ENCODE data around the gene RNMT. TPM values are rescaled to one million over a fixed set of nuclear protein-coding genes. Genes with fewer than 3 reads are reported as not detected.
"Not testable (repeated sequence)": the region's sequence is repeated elsewhere in the genome, so short reads cannot be mapped to it uniquely, and the experiment has no call there.

The RNMT gene
- total RNA-seq (ENCODE audit: low replicate concordance) = 40.8 and 41.4 TPM in 2 replicates
- long read RNA-seq, full-length matches to known transcripts = 13 of 46 reads
- long read RNA-seq, partial matches to known transcripts = 28 of 46 reads
- long read RNA-seq, other reads (novel, unspliced or antisense) = 5 of 46 reads

DNA sequence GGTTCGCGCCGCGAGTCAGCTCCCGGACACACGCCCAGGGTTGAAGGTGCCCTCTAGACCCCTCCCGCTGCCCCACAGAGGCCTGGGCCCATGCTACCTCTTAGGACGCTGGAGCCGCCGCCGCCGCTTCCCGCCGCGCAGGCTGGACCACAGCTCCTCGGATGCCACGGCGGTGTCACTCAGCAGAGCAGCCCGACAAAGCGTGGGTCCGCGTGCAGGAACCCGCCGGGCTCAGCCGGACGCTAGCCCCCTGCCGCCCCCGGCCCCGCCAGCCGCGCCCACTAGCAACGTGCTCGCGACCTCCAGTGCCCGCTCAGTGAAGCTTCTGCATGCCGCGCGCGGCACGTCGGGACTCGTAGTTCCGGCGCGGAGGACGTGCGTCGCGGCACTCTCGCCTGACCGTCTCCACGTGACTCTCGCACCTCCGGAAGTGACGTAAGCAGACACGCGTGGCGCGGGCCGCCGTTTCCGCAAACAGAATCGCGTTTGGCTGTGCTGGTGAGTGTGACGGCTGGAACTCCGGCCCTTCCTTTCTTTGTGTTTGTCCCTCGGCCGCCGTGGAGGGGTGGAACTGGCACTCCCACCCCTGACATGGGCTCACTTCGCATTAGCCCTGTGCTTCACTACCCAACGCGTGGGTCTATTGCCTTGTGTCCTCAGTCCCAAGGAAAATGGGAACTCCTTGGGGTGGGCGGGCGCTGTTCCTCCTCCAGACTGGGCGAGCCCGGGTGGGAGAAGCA, at the start of gene RNMT, which contains the start of gene FAM210A:
TSS of gene RNMT (plus strand) at position 442 of the 740 bp plus-strand sequence. CDS start 4,845 bp downstream, outside the sequence.
TSS of gene FAM210A (minus strand) at position 327 of the 740 bp plus-strand sequence. CDS start 44,481 bp downstream, outside the sequence.
- H3K27ac Mint-ChIP-seq = peak within 1 kb of the TSS; percentile 92
- H3K9me3 Mint-ChIP-seq = no peaks in the 10 kb centered on the region
- H3K4me1 Mint-ChIP-seq (ENCODE audit: unreplicated experiment) = peaks cover 23% of the 10 kb centered on the region
- TF ChIP-seq, protein P1, sequence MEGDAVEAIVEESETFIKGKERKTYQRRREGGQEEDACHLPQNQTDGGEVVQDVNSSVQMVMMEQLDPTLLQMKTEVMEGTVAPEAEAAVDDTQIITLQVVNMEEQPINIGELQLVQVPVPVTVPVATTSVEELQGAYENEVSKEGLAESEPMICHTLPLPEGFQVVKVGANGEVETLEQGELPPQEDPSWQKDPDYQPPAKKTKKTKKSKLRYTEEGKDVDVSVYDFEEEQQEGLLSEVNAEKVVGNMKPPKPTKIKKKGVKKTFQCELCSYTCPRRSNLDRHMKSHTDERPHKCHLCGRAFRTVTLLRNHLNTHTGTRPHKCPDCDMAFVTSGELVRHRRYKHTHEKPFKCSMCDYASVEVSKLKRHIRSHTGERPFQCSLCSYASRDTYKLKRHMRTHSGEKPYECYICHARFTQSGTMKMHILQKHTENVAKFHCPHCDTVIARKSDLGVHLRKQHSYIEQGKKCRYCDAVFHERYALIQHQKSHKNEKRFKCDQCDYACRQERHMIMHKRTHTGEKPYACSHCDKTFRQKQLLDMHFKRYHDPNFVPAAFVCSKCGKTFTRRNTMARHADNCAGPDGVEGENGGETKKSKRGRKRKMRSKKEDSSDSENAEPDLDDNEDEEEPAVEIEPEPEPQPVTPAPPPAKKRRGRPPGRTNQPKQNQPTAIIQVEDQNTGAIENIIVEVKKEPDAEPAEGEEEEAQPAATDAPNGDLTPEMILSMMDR (conservative IDR thresholded peaks at IDR 0.05) = no peak
- no peaks in the 10 kb centered on the region for H3K27me3 Mint-ChIP-seq
- DNase-seq (ENCODE audit: extremely low spot score, unreplicated experiment) = peak; percentile 96
- peak within 1 kb of the TSS; percentile 91 for H3K4me3 Mint-ChIP-seq
- H3K36me3 Mint-ChIP-seq = peaks cover 8% of the 10 kb centered on the region

DNA sequence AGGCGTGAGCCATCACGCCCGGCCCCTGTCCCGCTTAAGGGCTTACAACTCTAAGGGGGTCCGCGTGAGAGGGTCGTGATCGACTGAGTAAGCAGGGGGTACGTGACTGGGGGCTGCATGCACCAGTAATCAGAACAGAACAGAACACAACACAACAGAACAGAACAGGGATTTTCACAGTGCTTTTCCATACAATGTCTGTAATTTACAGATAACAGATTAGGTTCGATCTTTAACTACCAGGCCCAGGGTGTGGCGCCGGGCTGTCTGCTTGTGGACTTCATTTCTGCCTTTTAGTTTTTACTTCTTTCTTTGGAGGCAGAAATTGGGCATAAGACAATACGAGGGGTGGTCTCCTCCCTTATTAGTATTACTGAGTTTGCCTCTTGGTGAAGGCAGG, 49.1 kb upstream of the RNMT start:
- not testable (repeated sequence) for H3K36me3 Mint-ChIP-seq; H3K4me1 Mint-ChIP-seq (ENCODE audit: unreplicated experiment); H3K4me3 Mint-ChIP-seq; DNase-seq (ENCODE audit: extremely low spot score, unreplicated experiment); H3K9me3 Mint-ChIP-seq; H3K27ac Mint-ChIP-seq; H3K27me3 Mint-ChIP-seq

DNA sequence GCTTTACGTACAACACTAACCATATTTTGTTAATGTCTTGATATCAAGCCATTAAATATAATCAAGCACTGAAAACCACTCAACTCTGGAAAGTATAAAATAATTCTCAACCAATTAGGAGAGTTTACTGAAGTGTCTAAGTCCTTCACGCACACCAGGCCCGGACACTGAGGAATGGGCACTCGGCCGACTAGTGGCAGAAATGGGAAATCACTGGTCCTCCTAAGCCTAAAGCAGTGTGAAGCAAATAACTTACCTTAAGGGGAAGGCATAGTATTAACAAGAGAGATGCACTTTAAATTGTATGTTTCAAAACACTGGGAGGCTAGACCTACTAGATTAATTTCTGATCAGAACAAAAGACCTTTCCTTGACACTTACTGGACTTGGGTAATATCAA, 45.9 kb upstream of the RNMT start:
- DNase-seq (ENCODE audit: extremely low spot score, unreplicated experiment) = no peak
- Mint-ChIP-seq H3K4me3 (no peak overlapping the region), H3K27me3 (no peaks in the 10 kb centered on the region), H3K27ac (no peak overlapping the region), H3K9me3 (no peaks in the 10 kb centered on the region), H3K36me3 (peaks cover 13% of the 10 kb centered on the region), H3K4me1 (ENCODE audit: unreplicated experiment) (peaks cover 5% of the 10 kb centered on the region)
- TF ChIP-seq, protein P1 (conservative IDR thresholded peaks at IDR 0.05) = peak; percentile 79

DNA sequence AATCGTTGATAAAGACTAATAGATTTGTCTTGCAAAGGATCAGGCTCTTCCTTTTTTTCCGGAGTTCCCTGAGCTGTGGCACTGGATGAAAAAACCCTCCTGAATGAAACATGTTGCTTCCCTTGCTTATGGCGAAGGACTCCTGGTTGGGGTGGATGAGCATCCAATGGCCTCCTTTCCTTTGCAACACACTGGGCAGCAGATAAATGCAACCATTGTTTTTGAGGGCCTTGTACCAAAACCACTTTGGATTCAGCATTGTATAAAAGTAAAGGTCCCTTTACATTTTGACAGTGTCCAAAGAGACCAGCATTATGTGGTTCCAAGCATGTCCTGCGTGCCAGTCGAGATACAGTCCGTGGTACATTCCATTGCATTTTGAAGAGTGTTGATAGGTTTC, 44.8 kb upstream of the RNMT start:
- Mint-ChIP-seq H3K4me3 (no peak overlapping the region), H3K27ac (no peak overlapping the region), H3K4me1 (ENCODE audit: unreplicated experiment) (peaks cover under 1% of the 10 kb centered on the region), H3K36me3 (peaks cover 13% of the 10 kb centered on the region), H3K9me3 (no peaks in the 10 kb centered on the region), H3K27me3 (no peaks in the 10 kb centered on the region)
- TF ChIP-seq, protein P1 (conservative IDR thresholded peaks at IDR 0.05) = no peak
- no peak for DNase-seq (ENCODE audit: extremely low spot score, unreplicated experiment)

DNA sequence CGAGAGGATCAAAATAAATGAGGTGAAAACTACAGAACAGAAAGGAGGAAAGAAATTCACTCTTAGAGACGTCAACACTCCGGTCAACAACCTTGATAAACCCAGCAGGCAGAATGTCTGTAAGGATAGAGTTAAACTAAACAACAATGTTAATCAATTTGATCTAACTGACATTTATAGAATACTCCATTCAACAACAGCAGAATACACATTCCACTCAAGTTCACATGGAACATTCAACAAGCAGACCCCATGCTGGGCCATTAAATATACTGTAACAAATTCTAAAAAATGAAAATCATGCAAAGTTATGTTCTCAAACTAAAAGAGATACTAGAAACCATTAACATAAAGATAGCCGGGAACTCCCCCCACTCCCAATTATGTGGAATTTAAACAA, 41.9 kb upstream of the RNMT start:
- TF ChIP-seq, protein P1 (conservative IDR thresholded peaks at IDR 0.05) = no peak
- no peaks in the 10 kb centered on the region for H3K27me3 Mint-ChIP-seq
- H3K27ac Mint-ChIP-seq = no peak overlapping the region
- no peaks in the 10 kb centered on the region for H3K4me1 Mint-ChIP-seq (ENCODE audit: unreplicated experiment)
- no peak for DNase-seq (ENCODE audit: extremely low spot score, unreplicated experiment)
- H3K36me3 Mint-ChIP-seq = peaks cover 25% of the 10 kb centered on the region
- no peak overlapping the region for H3K4me3 Mint-ChIP-seq
- peaks cover 4% of the 10 kb centered on the region for H3K9me3 Mint-ChIP-seq
